ENCODE data around the gene SETDB1. TPM values are rescaled to one million over a fixed set of nuclear protein-coding genes. Genes with fewer than 3 reads are reported as not detected.
"Not testable (repeated sequence)": the region's sequence is repeated elsewhere in the genome, so short reads cannot be mapped to it uniquely, and the experiment has no call there.

Gene SETDB1
- total RNA-seq, 4 donors from 2014 or later: 20.5 to 39.5 (median 25.3) TPM

- no peaks in the 10 kb centered on the region for H3K4me1 ChIP-seq
- no peak overlapping the region for H3K27ac ChIP-seq
- H3K4me3 ChIP-seq: no peak overlapping the region
- no peaks in the 10 kb centered on the region for H3K27me3 ChIP-seq
- H3K36me3 ChIP-seq: no peaks in the 10 kb centered on the region
- intact Hi-C loops (cut with DNase I): no loop called here
- 65 to 70% methylated on average over 1 of the region's 1 CpG for WGBS, 2 donors
- no peak for DNase-seq
- no peaks in the 10 kb centered on the region for H3K9me3 ChIP-seq
- TF ChIP-seq POLR2A (IDR thresholded peaks at IDR 0.05) (no peak), CTCF (IDR thresholded peaks at IDR 0.05) (no peak)
Observed at GRCh38 chr1:150890033-150890416, 36.1 kb upstream of the SETDB1 start.

GRCh38 chr1:150893336-150893913 lies 32.7 kb upstream of the SETDB1 start:
- intact Hi-C loops (cut with DNase I): no loop called here
- H3K4me3 ChIP-seq: no peak overlapping the region
- no peak overlapping the region for H3K27ac ChIP-seq
- H3K36me3 ChIP-seq: no peaks in the 10 kb centered on the region
- WGBS, 2 donors: 82 to 88% methylated on average over 3 of the region's 3 CpGs
- TF ChIP-seq POLR2A (IDR thresholded peaks at IDR 0.05) (no peak), CTCF (IDR thresholded peaks at IDR 0.05) (no peak)
- no peaks in the 10 kb centered on the region for H3K4me1 ChIP-seq
- H3K27me3 ChIP-seq: no peaks in the 10 kb centered on the region
- DNase-seq: no peak
- H3K9me3 ChIP-seq: no peaks in the 10 kb centered on the region

GRCh38 chr1:150895618-150896017 lies 30.5 kb upstream of the SETDB1 start:
- TF ChIP-seq CTCF (IDR thresholded peaks at IDR 0.05) (no peak), POLR2A (IDR thresholded peaks at IDR 0.05) (no peak)
- intact Hi-C loops (cut with DNase I): no loop called here
- no peaks in the 10 kb centered on the region for H3K9me3 ChIP-seq
- WGBS, 2 donors: 66 to 88% methylated on average over 3 to 4 of the region's 4 CpGs
- H3K27me3 ChIP-seq: no peaks in the 10 kb centered on the region
- no peaks in the 10 kb centered on the region for H3K4me1 ChIP-seq
- H3K4me3 ChIP-seq: no peak overlapping the region
- no peaks in the 10 kb centered on the region for H3K36me3 ChIP-seq
- DNase-seq: no peak
- H3K27ac ChIP-seq: no peak overlapping the region

- H3K27me3 ChIP-seq; H3K9me3 ChIP-seq; H3K36me3 ChIP-seq; H3K27ac ChIP-seq; DNase-seq; H3K4me3 ChIP-seq; H3K4me1 ChIP-seq; intact Hi-C loops (cut with DNase I): not testable (repeated sequence)
- 86 to 87% methylated on average over 8 of the region's 8 CpGs for whole genome bisulfite sequencing, 2 donors
Observed at GRCh38 chr1:150899795-150900194, 26.4 kb upstream of the SETDB1 start.

GRCh38 chr1:150902346-150902745 lies 23.8 kb upstream of the SETDB1 start:
- intact Hi-C loops (cut with DNase I): no loop called here
- Histone ChIP-seq H3K4me1 (peaks cover 0 to 6% (median 0%) of the 10 kb centered on the region in 3 donors), H3K4me3 (no peak overlapping the region), H3K36me3 (no peaks in the 10 kb centered on the region), H3K9me3 (no peaks in the 10 kb centered on the region), H3K27me3 (no peaks in the 10 kb centered on the region), H3K27ac (no peak overlapping the region)
- TF ChIP-seq POLR2A (IDR thresholded peaks at IDR 0.05) (no peak), CTCF (IDR thresholded peaks at IDR 0.05) (no peak)
- DNase-seq: no peak
- 82 to 88% methylated on average over 5 of the region's 5 CpGs for WGBS, 2 donors

- intact Hi-C loops (cut with DNase I): no loop called here
- Histone ChIP-seq H3K4me3 (no peak overlapping the region), H3K27me3 (no peaks in the 10 kb centered on the region), H3K27ac (no peak overlapping the region), H3K36me3 (no peaks in the 10 kb centered on the region), H3K4me1 (peaks cover 0 to 6% (median 0%) of the 10 kb centered on the region in 3 donors), H3K9me3 (no peaks in the 10 kb centered on the region)
- TF ChIP-seq CTCF (IDR thresholded peaks at IDR 0.05) (no peak), POLR2A (IDR thresholded peaks at IDR 0.05) (no peak)
- no peak for DNase-seq
- 66 to 67% methylated on average over 1 of the region's 1 CpG for WGBS, 2 donors
Observed at GRCh38 chr1:150902751-150903150, 23.4 kb upstream of the SETDB1 start.
